Glomerular visceral epithelial cell (primary cell): ENCODE results near the gene ANKRD33B.
A peak's percentile ranks its signal among the peaks of the same experiment; 100 is the strongest.

ENCODE experiments used
- DNase-seq: peaks from one replicate; pipeline ENCODE4 v3.0.0-alpha.2; 2016; ENCODE audit errors: extremely low spot score

ANKRD33B gene

DNA sequence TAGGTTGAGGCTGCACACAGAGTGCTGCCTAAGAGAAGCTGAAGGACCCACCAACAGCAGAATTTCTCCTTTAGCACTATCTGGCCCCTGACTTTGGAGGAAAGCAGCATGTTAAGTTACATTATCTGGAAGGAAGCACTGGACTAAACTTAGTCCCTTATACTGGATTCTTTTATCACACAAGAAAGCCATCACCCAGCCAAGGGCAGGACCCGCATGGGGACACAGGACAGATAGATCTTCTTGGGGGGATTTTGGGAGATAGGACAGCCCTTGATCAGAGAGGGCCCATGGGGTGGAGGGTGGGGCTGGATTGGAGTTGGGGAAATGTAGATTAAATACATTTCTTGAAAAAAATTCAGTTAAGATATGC is 14.4 kb downstream of the ANKRD33B start:
- no peak for DNase-seq

DNA sequence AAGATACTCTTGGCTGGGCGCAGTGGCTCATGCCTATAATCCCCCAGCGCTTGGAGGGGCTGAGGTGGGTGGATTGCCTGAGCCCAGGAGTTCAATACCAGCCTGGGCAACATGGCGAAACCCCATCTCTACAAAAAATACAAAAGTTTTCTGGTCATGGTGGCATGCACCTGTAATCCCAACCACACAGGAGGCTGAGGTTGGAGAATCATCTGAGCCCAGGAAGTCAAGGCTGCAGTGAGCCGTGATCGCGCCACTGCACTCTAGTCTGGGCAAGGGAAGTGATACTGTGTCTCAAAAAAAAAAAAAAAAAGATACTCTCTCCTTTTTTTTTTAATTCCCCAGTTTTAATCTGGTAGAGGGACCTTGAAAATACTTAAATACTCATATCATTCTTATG is 15.0 kb downstream of the ANKRD33B start:
- peak; percentile 39 for DNase-seq

DNA sequence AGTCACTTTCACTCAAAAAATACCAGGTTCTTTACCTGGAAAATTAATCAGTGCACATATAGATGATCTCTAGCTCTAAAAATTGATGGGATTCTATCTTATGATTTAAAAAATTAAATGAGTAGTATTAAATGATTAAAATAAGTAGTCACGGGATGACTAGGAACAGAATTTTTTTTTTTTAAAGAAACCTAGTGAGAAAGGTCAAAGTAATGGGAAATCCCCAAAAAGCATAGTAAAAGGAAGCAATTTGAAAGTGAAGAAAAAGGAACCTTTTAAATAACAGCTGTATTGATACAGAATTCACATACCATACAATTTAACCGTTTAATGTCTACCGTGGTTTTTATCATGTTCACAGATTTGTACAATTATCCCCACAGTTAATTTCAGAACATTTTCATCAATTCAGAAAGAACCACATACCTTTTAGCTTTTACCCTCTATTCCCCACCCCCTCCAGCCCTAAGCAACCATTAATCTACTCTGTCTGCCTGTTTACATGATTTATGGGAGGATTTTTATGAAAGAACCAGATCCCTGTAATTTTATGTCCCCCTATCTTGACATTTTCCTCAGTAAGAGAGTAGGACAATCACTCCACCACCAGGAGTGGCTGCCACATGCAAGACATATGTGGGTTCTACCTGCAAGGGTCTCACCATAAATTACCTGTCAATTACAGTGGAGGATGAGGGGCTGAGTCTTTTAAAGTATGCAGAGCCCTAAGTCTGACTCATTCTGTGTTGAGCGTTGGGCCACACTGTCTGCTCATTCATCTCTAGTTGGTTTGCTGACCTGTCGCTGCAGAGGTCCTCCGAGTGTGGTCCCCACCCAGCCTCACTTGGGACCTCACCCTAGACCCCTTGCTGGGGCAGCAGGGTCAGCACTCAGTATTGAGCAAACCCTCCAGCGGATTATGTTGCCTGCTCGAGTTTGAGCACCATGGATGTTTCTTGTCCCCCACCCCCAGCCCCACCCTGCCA is 16.0 kb downstream of the ANKRD33B start:
- no peak for DNase-seq

DNA sequence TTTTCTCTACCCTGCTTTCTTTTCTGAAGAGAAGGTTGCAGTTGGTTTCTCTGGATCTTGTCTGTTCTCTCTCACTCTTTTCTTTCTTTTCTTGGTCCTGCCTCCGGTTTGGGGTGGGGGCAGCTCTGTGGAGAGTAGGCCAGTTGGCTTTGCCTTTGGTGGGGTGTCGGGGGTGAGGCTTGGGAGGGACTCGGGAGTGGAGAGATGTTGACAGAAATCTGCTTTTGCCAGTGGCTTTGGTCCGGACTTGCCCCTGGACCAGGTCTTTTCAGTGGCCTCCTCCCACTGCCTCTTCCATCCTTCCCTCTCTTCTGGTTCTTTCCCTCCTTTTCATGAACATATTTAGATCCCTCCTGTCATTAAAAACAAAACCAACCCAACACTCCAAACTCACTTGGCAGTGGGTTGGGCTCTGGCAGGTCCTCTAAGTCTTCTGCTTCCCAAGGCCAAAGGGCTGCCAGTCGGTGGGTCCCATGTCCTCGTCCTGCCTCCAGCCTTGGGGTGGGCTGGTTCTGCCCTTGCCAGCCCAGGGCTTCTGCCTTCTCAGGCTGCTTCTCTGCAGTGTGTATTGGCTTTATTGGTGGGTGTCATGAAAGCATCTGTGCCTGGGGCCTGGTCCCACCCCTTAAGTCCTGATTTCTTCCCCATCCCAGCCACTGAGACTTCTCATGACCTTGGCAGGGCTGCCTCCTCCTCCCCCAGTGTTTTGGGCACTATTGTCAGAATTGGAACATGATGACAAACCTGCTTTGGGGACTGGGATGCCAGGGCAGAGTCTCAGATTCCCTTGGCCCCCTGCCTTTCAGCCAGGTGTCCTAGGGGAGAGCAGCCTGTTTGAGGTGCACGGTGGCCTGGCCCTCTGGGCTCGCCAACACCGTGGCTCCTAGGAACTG is 16.9 kb downstream of the ANKRD33B start:
- no peak for DNase-seq

DNA sequence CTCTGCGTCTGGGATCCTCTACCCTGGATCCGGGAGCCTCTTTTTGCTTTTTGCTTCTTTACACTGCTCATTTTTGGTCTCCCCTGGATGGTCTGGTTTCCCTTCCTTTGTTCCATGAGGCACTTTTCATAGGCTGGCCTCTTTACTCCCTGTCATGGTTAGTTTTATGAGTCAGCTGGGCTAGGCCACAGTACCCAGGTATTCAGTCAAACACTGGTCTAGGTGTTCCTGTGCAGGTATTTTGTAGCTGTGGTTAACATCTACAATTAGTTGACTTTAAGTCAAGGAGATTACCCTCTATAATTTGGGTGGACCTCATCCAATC is 17.5 kb downstream of the ANKRD33B start:
- no peak for DNase-seq

DNA sequence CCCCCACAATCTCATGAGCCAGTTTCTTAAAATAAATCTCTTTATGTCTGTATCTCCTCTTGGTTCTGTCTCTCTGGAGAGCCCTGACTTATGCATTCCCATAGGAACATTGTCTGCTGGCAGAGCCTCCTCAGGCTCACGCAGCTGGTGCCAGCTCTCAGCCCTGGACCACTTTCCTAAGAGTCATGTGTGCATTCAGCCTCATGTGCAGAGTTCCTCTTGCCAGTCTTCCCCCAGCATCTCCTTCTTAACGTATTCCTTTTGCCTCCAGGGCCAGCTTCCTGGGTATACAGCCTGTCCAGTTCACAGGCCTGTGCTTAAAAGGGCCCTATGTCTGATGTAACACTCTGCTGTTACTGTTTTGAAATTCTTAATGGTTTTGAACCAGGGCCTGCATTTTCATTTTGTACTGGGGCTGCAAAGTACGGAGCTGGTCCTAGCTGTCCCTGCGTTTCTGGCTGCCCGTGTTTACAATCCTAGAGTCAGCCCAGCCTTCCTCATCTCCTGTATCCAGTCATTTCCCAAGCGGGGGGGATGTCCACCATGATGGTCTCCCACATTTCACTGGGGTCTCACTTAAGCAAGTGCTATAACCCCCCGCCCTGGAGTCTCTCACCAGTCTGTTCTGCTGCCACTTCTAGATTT is 18.1 kb downstream of the ANKRD33B start:
- no peak for DNase-seq

DNA sequence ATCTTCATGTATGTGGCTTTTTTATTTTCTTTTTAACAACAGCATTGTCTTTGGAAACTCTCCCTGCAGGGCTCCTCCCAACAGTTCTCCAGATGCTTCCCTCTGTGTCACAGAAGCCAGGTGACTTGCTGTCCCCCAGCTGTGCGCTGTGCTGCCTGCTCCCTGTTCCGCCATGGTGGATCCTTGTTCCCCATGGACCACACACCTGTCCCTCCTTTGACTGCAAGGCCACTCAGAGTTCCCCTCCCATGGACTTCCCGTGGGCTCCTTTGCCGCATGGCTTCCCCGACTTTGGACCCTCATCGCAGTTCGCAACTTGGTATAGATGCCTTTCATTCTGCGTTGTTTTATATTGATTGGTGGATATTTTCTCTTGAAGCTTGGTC is 18.6 kb downstream of the ANKRD33B start:
- DNase-seq = no peak

DNA sequence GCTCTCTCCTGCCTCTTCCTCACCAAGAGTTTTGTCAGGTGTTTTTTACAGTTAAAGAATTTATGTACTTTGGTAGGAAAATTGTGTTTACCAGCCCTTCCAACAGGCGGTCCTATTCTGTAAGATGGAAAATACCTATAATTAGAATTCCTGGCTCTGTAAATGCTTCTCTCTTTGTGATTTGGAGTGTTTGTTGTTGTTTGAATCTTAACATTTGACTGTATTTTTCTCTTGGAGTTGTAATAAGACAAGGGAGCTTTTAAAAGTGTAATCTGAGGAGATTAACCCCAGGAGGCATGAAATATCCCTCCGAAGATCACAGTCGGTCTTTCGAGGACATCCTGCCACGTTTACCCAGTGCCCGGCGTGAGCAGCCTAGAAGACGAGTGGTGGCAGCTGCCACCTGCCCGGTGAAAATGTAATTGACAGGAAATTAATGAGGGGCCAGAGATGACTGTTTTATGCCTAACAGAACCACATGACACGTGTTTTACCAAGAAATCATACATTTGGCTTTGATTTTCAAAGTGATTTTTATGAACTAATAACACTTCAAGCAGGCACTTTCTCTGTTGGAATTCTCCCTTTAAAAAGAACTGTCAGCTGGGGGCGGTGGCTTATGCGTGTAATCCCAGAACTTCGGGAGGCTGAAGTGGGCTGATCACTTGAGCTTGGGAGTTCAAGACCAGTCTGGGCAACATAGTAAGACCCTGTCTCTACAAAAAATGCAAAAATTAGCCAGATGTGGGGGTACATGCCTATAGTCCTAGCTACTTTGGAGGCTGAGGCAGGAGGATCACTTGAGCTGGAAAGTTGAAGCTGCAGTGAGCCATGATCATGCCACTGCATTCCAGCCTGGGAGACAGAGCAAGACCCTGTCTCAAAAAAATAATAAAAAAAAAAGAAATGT is 20.0 kb downstream of the ANKRD33B start:
- no peak for DNase-seq

DNA sequence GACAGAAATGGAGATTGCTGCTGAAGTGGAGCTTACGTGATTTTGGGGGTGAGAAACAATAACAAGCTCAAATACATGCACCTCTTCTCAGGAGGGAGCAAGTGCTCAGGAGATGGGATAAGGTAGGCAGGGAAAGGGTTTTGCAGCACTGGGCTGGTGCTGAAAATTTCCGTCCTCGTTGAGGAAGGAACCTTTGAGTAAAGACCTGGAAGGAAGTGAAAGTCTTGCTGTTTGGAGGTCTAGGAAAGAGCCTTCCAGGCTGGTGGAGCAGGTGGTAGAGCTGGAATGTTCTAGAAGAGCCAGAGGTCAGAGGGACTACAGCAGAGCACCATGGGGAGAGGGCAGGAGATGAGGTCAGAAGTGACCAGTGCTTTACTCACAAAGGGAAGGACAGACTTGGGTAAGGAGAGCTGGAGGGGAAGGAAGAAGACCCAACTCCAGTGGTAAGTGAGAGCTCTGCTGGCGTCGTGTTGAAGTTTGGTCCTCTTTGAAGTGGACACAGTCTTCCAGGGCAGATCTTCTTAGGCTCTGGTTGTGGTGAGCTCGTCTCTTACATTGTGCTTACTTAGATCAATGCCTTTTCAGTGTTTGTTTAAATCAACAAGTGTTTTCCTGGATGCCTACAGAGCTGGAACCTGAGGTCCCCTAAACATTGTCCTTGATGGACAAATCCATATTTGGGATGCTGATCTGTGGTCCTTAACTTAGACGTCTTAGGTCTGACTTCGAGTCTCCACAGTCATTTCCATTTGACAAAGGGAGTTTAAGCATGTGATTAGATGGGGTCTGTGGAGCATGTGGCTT is 21.0 kb downstream of the ANKRD33B start:
- DNase-seq = no peak

DNA sequence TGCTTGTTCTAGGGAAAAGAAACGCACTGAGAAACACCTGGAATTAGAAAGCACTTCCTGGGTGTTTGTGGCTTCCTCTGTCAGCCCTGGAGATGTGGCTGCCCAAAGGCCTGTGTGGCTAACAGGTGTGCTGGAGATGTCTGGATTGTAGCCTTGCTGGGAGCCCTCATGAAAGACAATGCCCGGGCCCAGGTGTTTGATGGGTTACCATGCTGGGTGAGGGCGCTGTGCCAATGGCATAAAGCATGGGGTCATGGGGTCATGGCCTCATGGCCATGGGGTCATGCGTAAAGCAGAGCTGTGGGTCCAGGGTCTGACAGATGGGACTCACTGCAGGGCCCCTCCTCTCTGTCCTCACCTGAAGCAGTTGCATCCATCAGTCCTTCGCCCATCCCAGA is 21.6 kb downstream of the ANKRD33B start:
- DNase-seq = no peak

DNA sequence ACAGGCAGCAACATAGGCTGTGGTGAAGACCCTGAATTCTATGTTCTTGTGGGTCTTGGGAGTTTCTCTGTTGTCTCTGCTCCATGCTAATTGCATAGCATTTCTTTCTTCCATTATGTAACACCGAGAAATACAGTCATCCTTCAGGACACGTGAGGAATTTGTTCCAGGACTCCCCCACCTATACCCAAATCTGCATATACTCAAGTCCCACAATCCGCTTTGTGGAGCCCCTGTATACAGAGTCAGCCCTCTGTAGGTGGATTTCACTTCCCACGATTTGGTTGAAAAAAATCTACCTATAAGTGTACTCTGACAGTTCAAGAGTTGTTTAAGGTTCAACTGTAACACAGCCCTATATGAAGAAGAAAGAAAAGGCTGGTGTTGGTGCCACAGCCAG is 22.1 kb downstream of the ANKRD33B start:
- DNase-seq = no peak

DNA sequence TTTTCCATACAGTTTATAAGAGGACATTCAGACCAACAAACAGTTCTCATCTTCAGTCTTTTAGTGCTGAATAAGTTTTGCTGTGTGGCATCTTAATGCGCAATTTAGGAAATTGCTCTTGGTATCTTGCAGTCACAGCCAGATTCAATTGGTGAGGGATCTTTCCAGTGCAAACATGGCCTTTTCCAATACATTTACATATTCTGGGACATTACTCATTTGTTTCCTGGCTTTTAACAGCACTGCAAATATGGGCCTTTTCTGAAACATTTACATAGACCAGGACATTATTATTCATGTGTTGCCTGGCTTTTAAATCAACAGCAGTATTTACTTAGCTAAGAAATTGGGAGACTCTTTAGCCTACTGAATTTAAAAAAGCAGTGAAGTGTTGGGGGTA is 22.7 kb downstream of the ANKRD33B start:
- no peak for DNase-seq

DNA sequence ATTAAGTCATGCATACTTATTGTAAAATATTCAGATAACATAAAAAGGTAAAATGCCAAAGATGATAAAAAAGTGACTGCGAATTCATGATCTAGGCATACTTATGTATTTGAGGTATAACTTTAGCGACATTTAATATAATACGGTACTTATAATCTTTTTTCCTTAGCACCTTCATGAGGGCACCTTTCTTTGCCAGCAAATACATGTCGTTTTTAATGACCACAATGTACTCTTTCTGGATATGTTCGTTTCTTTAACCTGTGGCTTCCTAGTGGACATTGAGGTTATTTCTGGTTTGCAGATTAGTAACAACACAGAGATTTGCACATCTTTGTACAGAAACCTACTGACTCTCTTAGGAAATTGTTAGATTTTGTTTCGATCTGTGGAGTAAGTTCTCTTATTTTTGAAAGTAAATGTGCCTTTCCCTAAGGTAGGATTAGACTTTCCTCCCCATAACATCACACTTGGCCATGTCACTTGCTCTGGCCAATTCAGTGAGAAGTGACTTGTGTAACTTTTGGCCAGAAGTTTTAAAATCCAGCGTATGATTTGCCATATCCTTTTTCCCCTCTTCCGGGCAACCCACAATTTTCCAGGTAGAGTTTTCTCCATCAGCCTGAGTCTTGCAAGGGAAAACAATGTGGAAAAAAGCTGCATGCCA is 24.4 kb downstream of the ANKRD33B start:
- DNase-seq = no peak

DNA sequence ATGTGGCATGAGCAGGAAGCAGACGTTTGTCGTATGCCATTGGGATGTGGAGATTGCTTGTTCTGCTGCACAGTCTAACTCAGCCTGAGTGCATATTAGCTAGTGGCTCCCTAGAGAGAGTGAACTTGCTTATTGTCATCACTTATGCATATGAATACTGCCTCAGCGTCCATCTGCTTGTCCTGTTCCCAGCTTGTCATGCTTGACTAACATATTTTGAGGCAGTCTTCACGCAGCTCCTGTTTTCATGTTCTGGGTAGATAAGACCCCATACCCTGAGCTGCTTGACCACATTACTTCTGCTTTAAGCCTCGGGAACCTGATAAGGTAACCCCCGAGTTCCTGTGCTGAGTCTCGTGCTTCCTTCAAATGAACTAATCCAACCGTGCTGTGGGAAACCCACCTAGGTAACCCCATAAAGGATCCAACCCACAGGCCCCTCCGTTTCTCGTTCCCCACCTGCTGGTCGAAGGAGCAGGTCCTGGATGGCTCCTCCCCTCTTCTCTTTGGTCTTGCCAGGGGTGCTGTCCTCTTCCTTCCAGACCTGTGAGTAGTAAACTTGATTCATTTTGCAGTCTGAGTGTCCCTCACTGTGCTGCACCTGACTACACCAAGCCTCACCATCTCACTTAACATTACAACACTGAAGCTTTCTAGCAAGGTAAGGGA is 25.0 kb downstream of the ANKRD33B start:
- no peak for DNase-seq

DNA sequence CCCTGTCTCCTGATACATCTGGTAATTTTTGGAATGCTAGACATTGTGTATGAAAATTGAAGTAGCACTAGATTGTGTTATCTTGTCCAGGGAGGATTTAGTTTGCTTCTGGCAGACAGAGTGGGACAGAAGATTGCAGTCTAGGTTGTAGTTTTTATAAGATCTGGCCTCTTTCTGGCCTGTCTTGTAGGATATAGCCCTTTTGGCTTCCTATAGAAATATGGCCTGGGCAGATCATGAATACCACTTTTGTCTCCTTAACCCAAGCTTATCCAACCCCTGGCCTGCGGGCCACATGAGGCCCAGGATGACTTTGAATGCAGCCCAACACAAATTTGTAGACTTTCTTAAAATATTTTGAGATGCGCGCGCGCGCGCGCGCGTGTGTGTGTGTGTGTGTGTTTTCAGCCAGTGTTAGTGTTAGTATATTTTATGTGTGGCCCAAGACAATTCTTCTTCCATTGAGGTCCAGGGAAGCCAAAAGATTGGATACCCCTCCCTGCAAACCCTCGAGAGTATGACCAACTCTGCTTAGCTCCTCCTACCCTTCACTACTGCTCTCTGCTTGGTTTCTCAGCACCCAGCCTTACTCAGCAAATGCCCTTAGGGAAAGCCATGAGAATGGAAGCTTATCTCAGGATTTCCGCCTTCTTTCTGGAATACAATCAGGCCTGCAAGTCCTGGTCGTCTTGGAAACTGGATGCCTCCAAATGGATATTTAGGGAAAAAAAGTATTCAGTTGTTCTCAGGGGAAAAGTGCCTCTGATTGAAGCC is 26.5 kb downstream of the ANKRD33B start:
- DNase-seq = no peak

DNA sequence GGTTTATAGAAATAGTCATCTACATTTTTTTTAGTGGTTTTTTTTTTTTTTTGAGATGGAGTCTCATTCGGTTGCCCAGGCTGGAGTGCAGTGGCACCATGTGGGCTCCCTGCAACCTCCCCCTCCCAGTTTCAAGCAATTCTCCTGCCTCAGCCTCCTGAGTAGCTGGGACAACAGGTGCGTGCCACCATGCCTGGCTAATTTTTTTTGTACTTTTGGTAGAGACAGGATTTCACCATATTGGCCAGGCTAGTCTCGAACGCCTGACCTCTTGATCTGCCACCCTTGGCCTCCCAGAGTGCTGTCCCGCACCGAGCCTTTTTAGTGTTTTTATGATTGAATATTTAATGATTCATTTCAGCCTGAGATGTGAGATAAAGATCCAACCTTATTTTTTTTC is 27.3 kb downstream of the ANKRD33B start:
- DNase-seq = no peak

DNA sequence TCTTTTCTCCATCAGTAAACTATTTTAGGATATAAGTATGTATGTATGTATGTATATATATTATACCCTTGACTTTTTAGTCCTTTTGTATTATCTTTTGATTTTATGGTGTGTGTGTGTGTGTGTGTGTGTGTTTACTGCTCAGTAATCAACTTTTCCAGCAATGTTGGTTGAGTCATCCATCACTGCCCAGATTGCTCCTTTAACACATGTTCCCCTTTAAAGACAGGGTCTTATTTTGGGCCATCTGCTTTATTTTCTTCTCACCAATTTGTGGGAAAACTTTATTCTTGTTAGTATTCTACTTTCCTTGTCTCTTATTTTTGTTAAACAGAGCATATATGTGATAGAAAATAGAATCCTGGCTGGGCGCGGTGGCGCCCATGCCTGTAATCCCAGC is 28.1 kb downstream of the ANKRD33B start:
- no peak for DNase-seq

DNA sequence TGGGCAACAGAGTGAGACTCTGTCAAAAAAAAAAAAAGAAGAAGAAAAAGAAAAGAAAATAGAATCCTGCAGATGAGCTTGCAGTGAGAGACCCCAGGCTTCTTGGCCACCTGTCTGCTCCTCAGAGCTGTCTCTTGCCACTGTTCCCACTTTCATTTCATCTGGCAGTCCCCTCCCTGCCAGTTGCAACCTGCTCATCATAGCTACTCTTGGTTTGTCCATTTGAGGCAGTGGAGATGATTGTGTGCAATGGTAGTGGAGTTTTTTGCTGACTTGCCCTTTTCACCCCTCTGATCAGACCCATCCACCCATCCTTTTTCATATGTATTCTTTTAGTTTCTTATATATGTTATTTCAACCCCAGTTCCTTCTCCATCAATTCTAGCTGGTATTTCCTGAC is 28.7 kb downstream of the ANKRD33B start:
- DNase-seq = no peak
